GM12878 (cell line): ENCODE results near the gene TEDC1. TPM values are rescaled to one million over a fixed set of nuclear protein-coding genes. Genes with fewer than 3 reads are reported as not detected.

ENCODE experiments used
- ATAC-seq: fragments of 200-7000 bp; cut with Tn5 transposase; 3 replicates; pipeline ENCODE4 v1.9.1; 2020; ENCODE audit warnings: mild to moderate bottlenecking, moderate library complexity
- BruUV-seq: library from RNA; stranded (reverse); fragments of 400-500 nt; replicated peaks from 2 replicates; lab custom pipeline; 2021; lab: Mats Ljungman, UMichigan
- CTCF ChIA-PET: fragments of 300-600 bp; sonication (Branson Sonifier 250); formaldehyde crosslinking; extraction: SDS; loops from one replicate; lab custom pipeline; 2021; ENCODE audit warnings: inconsistent platforms; lab: Yijun Ruan, JAX
- POLR2A ChIA-PET: fragments of 350-600 bp; formaldehyde crosslinking; extraction: SDS; loops from one replicate; lab custom pipeline; 2021; ENCODE audit warnings: inconsistent platforms; lab: Charles Lee
- RAD21 ChIA-PET: fragments of 300-600 bp; sonication (Branson Sonifier 250); formaldehyde crosslinking; loops from one replicate; lab custom pipeline; 2023; ENCODE audit warnings: antibody characterized with exemption; ENCODE audit not compliant: unreplicated experiment; lab: Charles Lee
- SMC1A ChIA-PET: fragments of 300-600 bp; sonication (Branson Sonifier 250); formaldehyde crosslinking; loops from one replicate; lab custom pipeline; 2023; ENCODE audit not compliant: unreplicated experiment, uncharacterized antibody; lab: Charles Lee
- DNase-seq: peaks from one replicate; pipeline ENCODE4 v3.0.0-alpha.2; 2011; ENCODE audit warnings: low read depth, low spot score
- FAIRE-seq: peaks from 3 replicates; lab custom pipeline; 2011; peaks lifted over from hg19 to GRCh38; lab: Jason Lieb, UNC
- H2AFZ ChIP-seq: 2 replicates; pipeline ENCODE4 v1.6.0; 2011; ENCODE audit warnings: low read depth, low read length, control low read depth; ENCODE audit not compliant: control insufficient read depth
- H3K27ac ChIP-seq: 2 replicates; pipeline ENCODE4 v1.5.1; 2011; ENCODE audit warnings: control low read depth; ENCODE audit not compliant: control insufficient read depth, insufficient read depth
- H3K27me3 ChIP-seq, 2 experiments: replicated peaks in 1 of 2; 2 replicates each; pipeline versions ENCODE4 v1.6.0 to v1.6.1; 2011; ENCODE audit warnings: low read length in 1 of 2; ENCODE audit not compliant: control insufficient read depth in 2 of 2, insufficient read depth in 2 of 2
- H3K36me3 ChIP-seq, 2 experiments: 2 replicates each; pipeline ENCODE4 v1.5.1; 2011; ENCODE audit warnings: low read length in 1 of 2; ENCODE audit not compliant: control insufficient read depth in 2 of 2, insufficient read depth in 2 of 2
- H3K4me1 ChIP-seq: 2 replicates; pipeline ENCODE4 v1.6.1; 2011; ENCODE audit warnings: mild to moderate bottlenecking, low read length, moderate library complexity, mixed read lengths; ENCODE audit not compliant: control insufficient read depth, insufficient read depth
- H3K4me2 ChIP-seq: 2 replicates; pipeline ENCODE4 v1.6.0; 2011; ENCODE audit warnings: control low read depth; ENCODE audit not compliant: control insufficient read depth, insufficient read depth
- H3K4me3 ChIP-seq: fragments of 200-600 bp; sonication (generic); 2 replicates; pipeline ENCODE4 v1.5.1; 2016
- H3K79me2 ChIP-seq: 2 replicates; pipeline ENCODE4 v1.6.0; 2011; ENCODE audit warnings: low read length; ENCODE audit not compliant: control insufficient read depth, insufficient read depth
- H3K9ac ChIP-seq: 2 replicates; pipeline ENCODE4 v1.8.0; 2011; ENCODE audit warnings: low read length, control low read depth, mixed read lengths; ENCODE audit not compliant: control insufficient read depth, insufficient read depth
- H3K9me3 ChIP-seq: replicated peaks from 3 replicates; pipeline ENCODE4 v1.5.1; 2011; ENCODE audit warnings: mild to moderate bottlenecking, low read length; ENCODE audit not compliant: control insufficient read depth, insufficient read depth
- H4K20me1 ChIP-seq: 2 replicates; pipeline ENCODE4 v1.6.0; 2011; ENCODE audit not compliant: control insufficient read depth, insufficient read depth
- EZH2 ChIP-seq: IDR thresholded peaks from 2 replicates; pipeline ENCODE4 v1.6.1; 2012; ENCODE audit warnings: low read depth, mild to moderate bottlenecking, control low read depth, inconsistent platforms, low read length, borderline replicate concordance; ENCODE audit not compliant: control insufficient read depth
- SUZ12 ChIP-seq: fragments of 200-600 bp; sonication (generic); IDR thresholded peaks from one replicate; pipeline ENCODE4 v1.6.1; 2018; ENCODE audit warnings: antibody characterized with exemption, mild to moderate bottlenecking; ENCODE audit not compliant: unreplicated experiment
- WGBS: methylation state at CpG from one replicate; pipeline ENCODE4 v1.1.6; 2016; ENCODE audit warnings: low lambda C conversion rate; ENCODE audit not compliant: insufficient replicate concordance, insufficient coverage; ENCODE audit errors: missing lambda C conversion rate; 5-methylcytosine and 5-hydroxymethylcytosine counted together
- in situ Hi-C: fragments of 300-500 bp; cut with MboI; formaldehyde crosslinking; loops from 9 replicates; pipeline ENCODE4 v1.14.3; 2018; ENCODE audit warnings: mixed read lengths
- intact Hi-C: fragments of 100-400 bp; cut with micrococcal nuclease; formaldehyde crosslinking; loops from one replicate; pipeline ENCODE4 v1.14.2; 2022; ENCODE audit not compliant: unreplicated experiment
- polyA plus RNA-seq, 11 experiments: library from polyadenylated mRNA; depleted of rRNA in 4 of 11; unstranded in 6 of 11; stranded (reverse) in 5 of 11; fragments of >200 nt; fragmentation: Nextera tagmentation in 4 of 11; fragmentation: Illumina TruSeq in 1 of 11; extraction: Ambion mirVana in 4 of 11; extraction: Trizol in 1 of 11; gene quantifications; 1 replicate in 1 of 11; 2 replicates in 10 of 11; pipeline versions ENCODE4 v1.2.1 to v1.2.3, GENCODE V29; 2011 to 2016; ENCODE audit warnings: inconsistent platforms in 2 of 11, missing spikeins in 2 of 11, low read depth in 1 of 11
- total RNA-seq, 4 experiments: library from RNA; depleted of rRNA in 3 of 4; stranded (reverse); fragments of >200 nt in 3 of 4; fragmentation: Illumina TruSeq in 1 of 4; extraction: Trizol in 1 of 4; gene quantifications; 2 replicates each; pipeline versions ENCODE4 v1.2.1 to v1.2.3, GENCODE V29; 2013 to 2021

Gene TEDC1
- total and polyA plus RNA-seq, 10 of the 15 experiments (the other 5 are each of a cell fraction or from before 2014, with no cell fraction given), result 0.19 to 34.2 (median 14.5) TPM

GRCh38 chr14:105475269-105476096 lies 15.6 kb upstream of the TEDC1 start:
- intact Hi-C loops, result no loop called here
- DNase-seq (no peak), ATAC-seq (no peak), FAIRE-seq (no peak)
- Histone ChIP-seq H3K4me3 (peak overlapping the region; percentile 27; the same call in 1 of the 2 replicates), H3K4me2 (peak overlapping the region; percentile 64; the same call in 1 of the 2 replicates), H3K9ac (no peak overlapping the region), H3K9me3 (no peaks in the 10 kb centered on the region; the same call in 2 of the 3 replicates), H3K27ac (no peak overlapping the region), H2AFZ (no peak overlapping the region), H3K36me3 (no peaks in the 10 kb centered on the region; a peak in 1 of 4 replicates), H4K20me1 (no peaks in the 10 kb centered on the region), H3K4me1 (no peaks in the 10 kb centered on the region), H3K27me3 (peaks cover 4 to 11% of the 10 kb centered on the region in 2 experiments; a peak in 3 of 4 replicates), H3K79me2 (no peaks in the 10 kb centered on the region)
- ChIA-PET RAD21 (no interaction called here), POLR2A (no interaction called here), CTCF (no interaction called here), SMC1A (no interaction called here)
- TF ChIP-seq SUZ12, result peak; percentile 52
- no peak for TF ChIP-seq EZH2
- no TSS peak for BruUV-seq
- in situ Hi-C loops, result no loop called here
- WGBS, result 12% methylated on average over 45 of the region's 48 CpGs

GRCh38 chr14:105476097-105476830 lies 14.8 kb upstream of the TEDC1 start:
- Histone ChIP-seq H3K4me3 (no peak overlapping the region), H3K36me3 (no peaks in the 10 kb centered on the region), H3K9me3 (no peaks in the 10 kb centered on the region; the same call in 2 of the 3 replicates), H3K27me3 (peaks cover 4 to 11% of the 10 kb centered on the region in 2 experiments; a peak in 3 of 4 replicates), H2AFZ (no peak overlapping the region), H3K4me2 (no peak overlapping the region), H3K79me2 (no peaks in the 10 kb centered on the region), H3K4me1 (peaks cover 7% of the 10 kb centered on the region), H3K27ac (no peak overlapping the region), H4K20me1 (no peaks in the 10 kb centered on the region), H3K9ac (no peak overlapping the region)
- intact Hi-C loops, result no loop called here
- no peak for DNase-seq
- in situ Hi-C loops, result no loop called here
- FAIRE-seq, result no peak
- TF ChIP-seq EZH2, result no peak
- CTCF ChIA-PET, result interaction anchor here (1.2 kb wide), 1 partner anchor 14 kb away, joined by 4 read pairs; no protein-coding TSS in a partner anchor
- 47% methylated on average over 20 of the region's 21 CpGs for WGBS
- no TSS peak for BruUV-seq
- SMC1A ChIA-PET, result no interaction called here
- RAD21 ChIA-PET, result no interaction called here
- ATAC-seq, result no peak
- POLR2A ChIA-PET, result interaction anchor here (0.6 kb wide), 1 partner anchor 561 kb away, joined by 5 read pairs; no protein-coding TSS in a partner anchor
